Transverse colon (tissue), 4 donors: ENCODE measurements around the gene FHOD1.

Experiments
- EP300 ChIP-seq: sonication (generic); formaldehyde crosslinking; IDR thresholded peaks from one replicate; pipeline ENCODE4 v1.6.1; 2017; ENCODE audit warnings: antibody characterized with exemption, low read depth
- POLR2A ChIP-seq: fragments of 450-650 bp; IDR thresholded peaks from one replicate; pipeline ENCODE4 v1.6.1; 2016; ENCODE audit warnings: antibody characterized with exemption, mild to moderate bottlenecking, moderate library complexity
- POLR2AphosphoS5 ChIP-seq, 3 donors: sonication (generic); formaldehyde crosslinking; IDR thresholded peaks; one replicate each; pipeline ENCODE4 v1.6.1; 2016; ENCODE audit warnings: antibody characterized with exemption in 3 of 3
- TF ChIP-seq, protein P1 (sequence below), 5 experiments: fragments of 200-600 bp in 3 of 5; fragments of 450-650 bp in 2 of 5; sonication (generic) in 3 of 5; IDR thresholded peaks; 1 replicate in 2 of 5; 2 replicates in 3 of 5; pipeline ENCODE4 v1.5.1; 2016 to 2017; ENCODE audit warnings: antibody characterized with exemption in 5 of 5, inconsistent platforms in 3 of 5, mild to moderate bottlenecking in 2 of 5, moderate library complexity in 1 of 5

DNA sequence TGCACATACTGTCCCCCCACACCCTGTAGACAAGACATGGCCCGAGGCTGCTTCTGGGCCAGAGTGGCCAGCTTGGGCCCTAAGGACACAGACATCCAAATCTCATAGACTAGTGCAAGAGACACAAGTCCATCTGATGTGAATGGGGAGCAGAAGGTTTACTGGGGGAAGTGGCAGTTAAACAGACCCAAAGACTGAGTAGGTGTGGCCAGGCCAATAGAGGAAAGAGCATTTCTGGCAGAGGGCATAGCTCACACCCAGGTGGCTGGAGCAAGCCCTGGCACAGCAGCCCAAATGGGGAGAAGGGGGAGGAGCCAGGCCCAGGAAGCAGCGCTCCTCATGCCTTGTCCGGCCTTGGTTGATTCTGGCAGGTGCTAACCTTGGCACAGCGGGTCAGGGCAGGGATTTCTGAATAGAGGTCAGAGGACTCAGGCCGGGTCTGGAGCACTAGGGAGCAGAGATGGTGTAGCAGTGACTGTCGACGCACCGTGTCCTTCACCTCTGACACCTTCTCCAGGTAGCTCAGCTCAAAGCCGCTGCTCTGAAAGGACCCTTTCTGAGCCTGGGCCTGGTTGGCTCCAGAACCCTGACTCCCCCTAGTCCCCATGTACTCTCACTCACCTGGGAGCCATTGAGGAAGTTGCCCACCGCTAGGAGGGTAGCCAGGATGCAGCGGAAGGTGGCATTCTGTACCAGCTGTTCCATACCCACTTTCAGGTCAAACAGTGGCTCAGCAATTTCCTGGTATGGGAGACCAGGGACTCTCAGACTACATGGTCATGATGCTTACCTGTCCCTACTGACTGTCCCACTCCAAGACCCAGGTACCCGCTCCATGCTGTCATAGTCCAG lies 16.2 kb downstream of the FHOD1 start:
- TF ChIP-seq EP300, result no peak
- TF ChIP-seq POLR2A, result no peak
- TF ChIP-seq, protein P1, sequence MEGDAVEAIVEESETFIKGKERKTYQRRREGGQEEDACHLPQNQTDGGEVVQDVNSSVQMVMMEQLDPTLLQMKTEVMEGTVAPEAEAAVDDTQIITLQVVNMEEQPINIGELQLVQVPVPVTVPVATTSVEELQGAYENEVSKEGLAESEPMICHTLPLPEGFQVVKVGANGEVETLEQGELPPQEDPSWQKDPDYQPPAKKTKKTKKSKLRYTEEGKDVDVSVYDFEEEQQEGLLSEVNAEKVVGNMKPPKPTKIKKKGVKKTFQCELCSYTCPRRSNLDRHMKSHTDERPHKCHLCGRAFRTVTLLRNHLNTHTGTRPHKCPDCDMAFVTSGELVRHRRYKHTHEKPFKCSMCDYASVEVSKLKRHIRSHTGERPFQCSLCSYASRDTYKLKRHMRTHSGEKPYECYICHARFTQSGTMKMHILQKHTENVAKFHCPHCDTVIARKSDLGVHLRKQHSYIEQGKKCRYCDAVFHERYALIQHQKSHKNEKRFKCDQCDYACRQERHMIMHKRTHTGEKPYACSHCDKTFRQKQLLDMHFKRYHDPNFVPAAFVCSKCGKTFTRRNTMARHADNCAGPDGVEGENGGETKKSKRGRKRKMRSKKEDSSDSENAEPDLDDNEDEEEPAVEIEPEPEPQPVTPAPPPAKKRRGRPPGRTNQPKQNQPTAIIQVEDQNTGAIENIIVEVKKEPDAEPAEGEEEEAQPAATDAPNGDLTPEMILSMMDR (IDR thresholded peaks at IDR 0.05), result no peak
- TF ChIP-seq POLR2AphosphoS5 (IDR thresholded peaks at IDR 0.05), result no peak
